HG02884 (cell line): Measurements from ENCODE around the gene CGREF1.

Experiments
- ATAC-seq: cut with Tn5 transposase; IDR thresholded peaks from one replicate; pipeline ENCODE4 v1.9.1; 2021; ENCODE audit warnings: mild to moderate bottlenecking, moderate library complexity; ENCODE audit not compliant: unreplicated experiment

Gene CGREF1

GRCh38 chr2:27051902-27052645 lies 66.9 kb downstream of the CGREF1 start:
- ATAC-seq, result no peak

- ATAC-seq, result peak; percentile 58
Observed at GRCh38 chr2:27050996-27051901, 67.7 kb downstream of the CGREF1 start, which contains the start of gene AGBL5. Gene AGBL5, plus strand, starts transcription at chr2:27051668. Its CDS starts 1,291 bp downstream, at chr2:27052959.
